IMR-90 (cell line): ENCODE results near the gene SEC24A.

Source experiments
- BHLHE40 ChIP-seq: fragments of 150-350 bp; IDR thresholded peaks from 2 replicates; pipeline ENCODE4 v1.6.1; 2016; ENCODE audit warnings: mild to moderate bottlenecking, low read depth, low read length
- CEBPB ChIP-seq: IDR thresholded peaks from 2 replicates; pipeline ENCODE4 v1.6.1; 2012; ENCODE audit warnings: low read depth, low read length, improper control_type of control experiment
- FOS ChIP-seq: fragments of 150-350 bp; IDR thresholded peaks from 2 replicates; pipeline ENCODE4 v1.6.1; 2016; ENCODE audit warnings: low read depth, low read length
- MAFK ChIP-seq: IDR thresholded peaks from 2 replicates; pipeline ENCODE4 v1.6.1; 2012; ENCODE audit warnings: low read depth, low read length, improper control_type of control experiment
- MAZ ChIP-seq: IDR thresholded peaks from 2 replicates; pipeline ENCODE4 v1.6.1; 2012; ENCODE audit warnings: low read depth, mild to moderate bottlenecking, low read length, improper control_type of control experiment, moderate library complexity, borderline replicate concordance
- POLR2A ChIP-seq: IDR thresholded peaks from 2 replicates; pipeline ENCODE4 v1.6.1; 2012; ENCODE audit warnings: mild to moderate bottlenecking, low read depth, low read length
- RAD21 ChIP-seq: IDR thresholded peaks from 2 replicates; pipeline ENCODE4 v1.6.1; 2012; ENCODE audit warnings: low read length, improper control_type of control experiment
- RFX5 ChIP-seq: IDR thresholded peaks from 2 replicates; pipeline ENCODE4 v1.8.0; 2012; ENCODE audit warnings: low read depth, mild to moderate bottlenecking, low read length, moderate library complexity
- TF ChIP-seq, protein P1 (sequence below): conservative IDR thresholded peaks from 2 replicates; pipeline ENCODE4 v1.5.1; 2012; ENCODE audit warnings: mild to moderate bottlenecking, low read depth, low read length, improper control_type of control experiment
- TF ChIP-seq, protein P2 (sequence below): fragments of 150-350 bp; IDR thresholded peaks from 2 replicates; pipeline ENCODE4 v1.6.1; 2017; ENCODE audit warnings: mild to moderate bottlenecking, antibody characterized with exemption, low read length, low read depth
- TF ChIP-seq, protein P3 (sequence below): fragments of 150-350 bp; IDR thresholded peaks from 2 replicates; pipeline ENCODE4 v1.6.1; 2016; ENCODE audit warnings: low read depth, mild to moderate bottlenecking, low read length, moderate library complexity, borderline replicate concordance

- TF ChIP-seq RFX5 (no peak), POLR2A (no peak), FOS (no peak), RAD21 (no peak), CEBPB (no peak), BHLHE40 (no peak), MAZ (no peak), MAFK (no peak)
- TF ChIP-seq, protein P1, sequence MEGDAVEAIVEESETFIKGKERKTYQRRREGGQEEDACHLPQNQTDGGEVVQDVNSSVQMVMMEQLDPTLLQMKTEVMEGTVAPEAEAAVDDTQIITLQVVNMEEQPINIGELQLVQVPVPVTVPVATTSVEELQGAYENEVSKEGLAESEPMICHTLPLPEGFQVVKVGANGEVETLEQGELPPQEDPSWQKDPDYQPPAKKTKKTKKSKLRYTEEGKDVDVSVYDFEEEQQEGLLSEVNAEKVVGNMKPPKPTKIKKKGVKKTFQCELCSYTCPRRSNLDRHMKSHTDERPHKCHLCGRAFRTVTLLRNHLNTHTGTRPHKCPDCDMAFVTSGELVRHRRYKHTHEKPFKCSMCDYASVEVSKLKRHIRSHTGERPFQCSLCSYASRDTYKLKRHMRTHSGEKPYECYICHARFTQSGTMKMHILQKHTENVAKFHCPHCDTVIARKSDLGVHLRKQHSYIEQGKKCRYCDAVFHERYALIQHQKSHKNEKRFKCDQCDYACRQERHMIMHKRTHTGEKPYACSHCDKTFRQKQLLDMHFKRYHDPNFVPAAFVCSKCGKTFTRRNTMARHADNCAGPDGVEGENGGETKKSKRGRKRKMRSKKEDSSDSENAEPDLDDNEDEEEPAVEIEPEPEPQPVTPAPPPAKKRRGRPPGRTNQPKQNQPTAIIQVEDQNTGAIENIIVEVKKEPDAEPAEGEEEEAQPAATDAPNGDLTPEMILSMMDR: no peak
- TF ChIP-seq, protein P2, sequence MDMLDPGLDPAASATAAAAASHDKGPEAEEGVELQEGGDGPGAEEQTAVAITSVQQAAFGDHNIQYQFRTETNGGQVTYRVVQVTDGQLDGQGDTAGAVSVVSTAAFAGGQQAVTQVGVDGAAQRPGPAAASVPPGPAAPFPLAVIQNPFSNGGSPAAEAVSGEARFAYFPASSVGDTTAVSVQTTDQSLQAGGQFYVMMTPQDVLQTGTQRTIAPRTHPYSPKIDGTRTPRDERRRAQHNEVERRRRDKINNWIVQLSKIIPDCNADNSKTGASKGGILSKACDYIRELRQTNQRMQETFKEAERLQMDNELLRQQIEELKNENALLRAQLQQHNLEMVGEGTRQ: no peak
- TF ChIP-seq, protein P3, sequence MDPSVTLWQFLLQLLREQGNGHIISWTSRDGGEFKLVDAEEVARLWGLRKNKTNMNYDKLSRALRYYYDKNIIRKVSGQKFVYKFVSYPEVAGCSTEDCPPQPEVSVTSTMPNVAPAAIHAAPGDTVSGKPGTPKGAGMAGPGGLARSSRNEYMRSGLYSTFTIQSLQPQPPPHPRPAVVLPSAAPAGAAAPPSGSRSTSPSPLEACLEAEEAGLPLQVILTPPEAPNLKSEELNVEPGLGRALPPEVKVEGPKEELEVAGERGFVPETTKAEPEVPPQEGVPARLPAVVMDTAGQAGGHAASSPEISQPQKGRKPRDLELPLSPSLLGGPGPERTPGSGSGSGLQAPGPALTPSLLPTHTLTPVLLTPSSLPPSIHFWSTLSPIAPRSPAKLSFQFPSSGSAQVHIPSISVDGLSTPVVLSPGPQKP: no peak
Observed at GRCh38 chr5:134620634-134621033, 28.0 kb upstream of the SEC24A start.
